ENCODE results near the gene COQ8B.

DNA sequence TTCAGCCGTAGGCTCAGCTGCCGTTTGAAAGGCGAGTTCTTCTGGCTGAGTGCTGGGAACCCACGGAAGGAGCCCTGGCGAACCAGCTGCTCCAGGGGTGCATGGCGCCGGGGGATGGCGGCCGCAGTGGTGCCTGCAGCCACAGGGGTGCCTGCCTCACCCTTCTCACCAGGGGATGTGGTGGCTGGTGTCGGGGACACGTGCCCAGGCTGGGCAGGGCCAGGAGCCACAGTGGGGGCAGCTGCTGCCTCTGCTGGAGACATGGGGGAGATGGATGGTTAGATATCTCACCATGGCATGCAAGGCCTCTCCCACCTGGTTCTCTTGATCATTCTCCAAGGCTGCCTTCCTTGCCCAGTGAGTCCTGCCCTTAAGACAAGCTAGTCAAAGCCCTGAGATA is 43.3 kb downstream of the COQ8B start:
- no peak for TF ChIP-seq CTCF (IDR thresholded peaks at IDR 0.05)
- no peak for TF ChIP-seq ZFX (IDR thresholded peaks at IDR 0.05; ENCODE audit: borderline replicate concordance)
